GM21360 (cell line): Measurements from ENCODE around the gene CANT1.
"Not testable (repeated sequence)": the region's sequence is repeated elsewhere in the genome, so short reads cannot be mapped to it uniquely, and the experiment has no call there.

ENCODE experiments used
- ATAC-seq: cut with Tn5 transposase; IDR thresholded peaks from one replicate; pipeline ENCODE4 v1.9.1; 2021; ENCODE audit warnings: mild to moderate bottlenecking, moderate library complexity; ENCODE audit not compliant: unreplicated experiment

Gene CANT1

DNA sequence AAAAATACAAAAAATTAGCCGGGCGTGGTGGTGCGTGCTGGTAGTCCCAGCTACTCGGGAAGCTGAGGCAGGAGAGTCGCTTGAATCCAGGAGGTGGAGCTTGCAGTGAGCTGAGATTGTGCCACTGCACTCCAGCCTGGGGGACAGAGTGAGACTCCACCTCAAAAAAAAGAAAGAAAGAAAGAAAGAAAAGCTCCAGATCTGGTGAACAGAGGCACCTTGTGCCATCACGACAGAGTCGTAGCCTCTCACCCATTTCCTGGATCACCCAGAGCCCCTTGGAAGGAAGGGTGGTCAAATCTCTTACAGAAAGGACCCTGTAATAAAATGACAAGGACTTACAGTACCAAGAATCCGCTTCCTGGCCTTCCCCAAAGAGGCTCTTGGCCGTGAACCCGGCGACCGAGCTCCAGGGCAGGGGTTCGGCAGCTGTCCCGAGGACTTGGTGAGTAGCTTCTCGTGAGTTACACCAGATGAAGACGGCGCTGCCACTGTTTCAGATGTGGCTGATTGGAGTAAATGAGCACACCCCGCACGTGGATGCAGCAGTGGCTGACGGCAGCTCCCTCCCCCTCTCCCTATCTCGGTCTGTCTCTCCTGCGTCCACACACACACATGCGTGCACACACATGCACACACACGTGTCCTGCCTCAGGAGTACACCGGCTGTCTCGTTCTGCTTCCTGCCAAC, 43.3 kb downstream of the CANT1 start:
- ATAC-seq = no peak

DNA sequence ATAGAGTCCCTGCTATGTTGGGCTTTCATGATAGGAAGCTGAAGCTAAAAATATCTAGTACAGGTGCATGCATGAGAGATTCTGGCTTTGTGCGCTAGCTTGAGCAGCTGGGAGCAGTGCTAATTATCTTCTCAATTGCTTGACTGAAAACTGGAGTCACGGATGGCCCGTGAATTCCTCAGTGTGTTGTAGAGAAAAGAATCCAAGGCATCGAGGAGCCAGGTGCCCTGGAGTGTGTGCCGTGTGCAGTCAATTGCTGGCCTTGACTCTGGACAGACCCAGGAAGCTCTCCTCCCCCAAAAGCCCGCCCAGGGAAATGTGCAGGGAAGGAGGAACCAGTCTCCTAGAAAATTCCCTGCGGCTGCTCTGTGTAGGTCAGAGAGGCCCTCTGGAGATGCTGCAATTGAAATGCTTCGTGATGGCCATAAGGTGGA, 44.1 kb downstream of the CANT1 start:
- no peak for ATAC-seq

DNA sequence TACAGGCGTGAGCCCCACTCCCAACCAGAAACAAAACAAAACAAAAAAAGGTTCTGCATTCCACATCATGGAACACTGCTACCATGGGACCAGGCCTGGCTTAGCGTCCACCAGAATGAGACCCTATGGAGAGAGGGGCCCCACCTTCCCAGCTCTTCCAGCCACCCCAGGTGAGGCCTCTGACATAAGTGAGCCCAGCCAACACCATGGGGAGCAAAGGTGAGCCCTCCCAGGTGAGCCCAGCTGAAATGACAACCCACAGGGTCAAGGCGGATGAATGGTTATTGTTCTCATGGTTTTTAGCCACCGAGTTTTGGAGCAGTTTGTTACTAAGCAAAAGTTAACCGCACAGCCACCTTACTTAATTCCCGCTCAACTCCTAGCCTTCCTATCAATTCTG, 46.2 kb downstream of the CANT1 start:
- ATAC-seq = no peak

GRCh38 chr17:78962984-78963348, 46.6 kb downstream of the CANT1 start:
- not testable (repeated sequence) for ATAC-seq

GRCh38 chr17:78962345-78962983, 47.1 kb downstream of the CANT1 start:
- ATAC-seq = no peak

DNA sequence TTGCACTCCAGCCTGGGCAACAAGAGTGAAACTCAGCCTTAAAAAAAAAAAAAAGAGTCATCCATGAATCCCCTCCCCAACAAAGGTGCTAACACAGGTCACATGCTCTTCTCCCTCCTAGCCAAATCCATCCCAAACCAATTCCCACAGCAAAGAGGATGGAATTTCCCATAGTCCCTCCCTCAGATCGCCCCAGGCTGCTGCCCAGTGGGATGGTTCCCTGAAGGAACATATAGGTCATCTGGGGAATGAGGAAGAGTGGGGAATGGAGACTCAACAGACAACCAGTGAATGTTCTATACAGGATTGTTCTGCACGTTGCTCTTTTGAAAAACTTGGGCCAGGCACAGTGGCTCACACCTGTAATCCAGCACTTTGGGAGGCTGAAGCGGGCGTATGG, 48.0 kb downstream of the CANT1 start:
- ATAC-seq = no peak

- ATAC-seq = no peak
These were observed 48.6 kb downstream of the CANT1 start for GRCh38 chr17:78960928-78961327.

GRCh38 chr17:78959803-78960202, 49.8 kb downstream of the CANT1 start:
- ATAC-seq = no peak

GRCh38 chr17:78958641-78959127, 50.9 kb downstream of the CANT1 start:
- no peak for ATAC-seq

- no peak for ATAC-seq
These were observed 52.4 kb downstream of the CANT1 start for GRCh38 chr17:78957128-78957527.

GRCh38 chr17:78956254-78956653, 53.3 kb downstream of the CANT1 start:
- ATAC-seq = no peak

GRCh38 chr17:78954684-78955083, 54.9 kb downstream of the CANT1 start:
- ATAC-seq = no peak

- no peak for ATAC-seq
These were observed 55.9 kb downstream of the CANT1 start for GRCh38 chr17:78953356-78954350.

DNA sequence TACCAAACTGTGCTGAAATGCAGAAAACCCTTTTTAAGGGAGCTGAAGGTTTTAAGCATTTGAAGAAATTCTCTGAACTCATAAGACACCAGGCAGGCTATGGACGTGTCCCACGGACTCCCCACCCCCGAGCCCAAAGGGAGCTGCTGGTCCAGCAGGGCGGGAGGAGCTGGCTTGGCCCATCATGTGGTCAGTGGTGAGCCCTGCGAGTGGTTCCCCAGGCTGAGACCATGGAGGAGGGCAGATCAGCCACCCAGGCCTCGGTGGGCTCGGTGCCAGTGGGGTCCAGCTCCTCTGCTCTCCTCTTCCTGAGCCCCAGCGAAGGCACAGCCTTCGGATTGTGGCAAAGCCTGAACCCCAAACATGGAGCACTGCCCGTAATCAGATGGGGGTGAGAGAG, 56.9 kb downstream of the CANT1 start:
- no peak for ATAC-seq

- ATAC-seq = no peak
These were observed 57.5 kb downstream of the CANT1 start for GRCh38 chr17:78951967-78952551.

- no peak for ATAC-seq
These were observed 58.7 kb downstream of the CANT1 start for GRCh38 chr17:78950870-78951269.

DNA sequence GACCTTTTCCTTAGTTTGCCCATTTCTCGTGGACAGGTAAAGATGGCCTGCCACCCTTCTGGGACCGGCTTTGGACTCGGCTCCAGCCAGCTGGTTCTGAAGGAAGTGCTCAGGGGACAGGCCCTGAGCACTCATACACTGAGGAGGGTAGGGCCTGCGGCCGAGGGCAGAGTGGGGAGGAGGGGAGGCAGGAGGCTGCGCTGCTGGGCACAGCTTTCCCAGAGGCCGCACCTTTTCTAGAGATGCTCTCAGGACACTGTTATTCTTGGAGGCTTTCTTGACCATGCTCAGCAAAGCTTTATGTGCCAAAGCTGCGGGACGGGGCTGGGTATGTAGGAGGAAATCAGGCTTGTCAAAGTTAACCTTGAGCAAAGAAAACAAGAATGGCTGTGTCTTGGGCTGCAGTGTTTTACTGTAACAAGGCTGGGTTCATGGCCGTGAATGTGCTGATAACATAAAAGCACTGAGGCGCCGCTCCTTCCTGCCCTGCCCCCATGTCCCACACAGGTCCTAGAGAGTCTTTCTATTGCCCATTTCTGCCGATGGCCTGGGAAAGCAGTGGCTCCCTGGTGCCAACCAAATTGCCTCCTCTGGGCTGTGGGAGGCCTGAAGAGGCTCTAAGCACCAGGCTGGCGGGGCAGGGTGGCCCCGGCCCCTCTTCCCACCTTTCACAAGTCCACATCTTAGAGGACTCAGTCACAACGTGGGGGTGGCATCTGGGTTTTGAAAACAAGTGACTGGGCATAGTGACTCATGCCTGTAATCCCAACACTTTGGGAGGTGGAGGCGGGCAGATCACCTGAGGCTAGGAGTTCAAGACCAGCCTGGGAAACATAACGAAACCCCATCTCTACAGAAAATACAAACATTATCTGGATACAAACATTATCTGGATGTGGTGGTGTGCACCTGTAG, 62.1 kb downstream of the CANT1 start:
- ATAC-seq = no peak

- no peak for ATAC-seq
These were observed 62.9 kb downstream of the CANT1 start for GRCh38 chr17:78946631-78947030.

- ATAC-seq = no peak
These were observed 63.4 kb downstream of the CANT1 start for GRCh38 chr17:78946131-78946530.

DNA sequence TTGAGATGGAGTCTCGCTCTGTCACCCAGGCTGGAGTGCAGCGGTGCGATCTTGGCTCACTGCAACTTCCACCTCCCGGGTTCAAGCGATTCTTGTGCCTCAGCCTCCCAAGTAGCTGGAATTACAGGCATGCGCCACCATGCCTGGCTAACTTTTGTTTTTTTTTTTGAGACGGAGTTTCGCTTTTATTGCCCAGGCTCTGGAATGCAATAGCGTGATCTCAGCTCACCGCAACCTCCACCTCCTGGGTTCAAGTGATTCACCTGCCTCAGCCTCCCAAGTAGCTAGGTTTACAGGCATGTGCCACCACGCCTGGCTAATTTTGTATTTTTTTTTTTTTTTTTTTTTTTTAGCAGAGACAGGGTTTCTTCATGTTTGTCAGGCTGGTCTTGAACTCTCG, 64.1 kb downstream of the CANT1 start:
- not testable (repeated sequence) for ATAC-seq
